Pericardium fibroblast (primary cell): Measurements from ENCODE around the gene FAM221B. TPM values are rescaled to one million over a fixed set of nuclear protein-coding genes. Genes with fewer than 3 reads are reported as not detected.

Experiments used
- total RNA-seq: library from RNA; depleted of rRNA; stranded (reverse); fragments of >200 nt; gene quantifications from 2 replicates; pipeline ENCODE4 v1.2.3, GENCODE V29; 2015

Gene FAM221B, protein sequence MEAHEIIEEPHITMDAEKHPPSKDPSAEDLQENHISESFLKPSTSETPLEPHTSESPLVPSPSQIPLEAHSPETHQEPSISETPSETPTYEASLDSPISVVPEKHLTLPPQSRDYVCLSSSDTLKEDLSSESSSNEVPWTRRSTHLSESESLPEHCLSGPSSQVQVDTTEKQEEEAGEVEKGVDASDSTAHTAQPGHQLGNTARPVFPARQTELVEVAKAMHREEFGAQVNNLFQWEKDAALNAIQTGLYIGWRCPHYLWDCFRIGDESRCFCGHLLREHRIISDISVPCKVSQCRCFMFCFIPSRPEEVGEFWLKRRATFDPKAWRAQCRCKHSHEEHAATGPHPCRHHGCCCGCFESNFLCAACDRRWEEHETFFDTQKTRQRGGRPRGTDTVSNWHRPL
- total RNA-seq = not detected in 2 replicates

GRCh38 chr9:35828716-35829083, at the start of gene FAM221B:
Gene FAM221B, minus strand, starts transcription at chr9:35828732. Its CDS starts 2,571 bp downstream, at chr9:35826161.

GRCh38 chr9:35870351-35870923, 41.9 kb upstream of the FAM221B start, which contains the start of gene OR13J1:
Gene OR13J1, minus strand, starts transcription at chr9:35870401. Its CDS starts 0 bp downstream, at chr9:35870401.

GRCh38 chr9:35829084-35829763, 692 bp upstream of the FAM221B start, which contains the start of gene TMEM8B:
Gene TMEM8B, plus strand, starts transcription at chr9:35829228. Its CDS starts 220 bp downstream, at chr9:35829448.

GRCh38 chr9:35814841-35815543, 13.5 kb downstream of the FAM221B start, which contains the start of gene HINT2:
Gene HINT2, minus strand, starts transcription at chr9:35815042. Its CDS starts 63 bp downstream, at chr9:35814979.

DNA sequence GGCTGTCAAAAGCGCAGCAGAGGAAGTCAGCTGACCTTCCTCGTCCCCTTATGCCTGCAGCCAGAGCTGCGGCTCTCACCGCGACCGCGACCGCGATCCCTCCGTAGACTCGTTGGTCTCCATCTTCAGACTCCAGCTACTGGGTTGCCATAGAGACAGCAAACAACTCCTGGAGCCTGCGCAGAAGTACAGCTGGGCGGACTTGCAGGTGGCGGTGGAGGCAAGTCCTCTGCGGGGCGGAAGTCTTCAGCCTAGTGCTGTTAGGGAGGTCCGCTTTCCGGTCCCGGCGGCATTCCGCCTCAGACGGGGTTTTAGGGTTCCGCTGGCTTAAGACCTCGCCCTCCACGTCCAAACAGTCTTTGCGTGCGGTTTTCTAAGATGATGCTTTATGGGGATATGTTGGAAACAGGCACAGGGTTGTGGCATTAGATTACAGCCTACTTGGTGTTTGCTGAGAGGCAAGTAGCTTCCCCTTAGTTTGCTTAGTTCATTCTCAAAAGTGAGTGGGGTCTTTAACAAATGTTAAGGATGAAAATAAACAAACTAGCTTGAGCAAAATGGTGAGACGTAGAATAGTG, 16.4 kb downstream of the FAM221B start, which contains the start of gene SPAG8:
Gene SPAG8 (minus strand): TSS at position 238 of the 578 bp plus-strand sequence. CDS start 115 bp downstream, at position 123.

GRCh38 chr9:35791297-35791921, 37.1 kb downstream of the FAM221B start, which contains the start of gene NPR2:
Gene NPR2, plus strand, starts transcription at chr9:35791591. Its CDS starts 818 bp downstream, at chr9:35792409.

Other genes with a start within 250 kb of the FAM221B start
- gene TESK1, start 223.5 kb downstream of the FAM221B start, total RNA-seq = 20.8 and 31.1 TPM in 2 replicates
- 1.6 and 2.2 TPM in 2 replicates for gene CD72, start 210.3 kb downstream of the FAM221B start, total RNA-seq
- not detected in 2 replicates for gene SIT1, start 177.8 kb downstream of the FAM221B start, total RNA-seq
- gene RMRP, start 170.7 kb downstream of the FAM221B start, total RNA-seq = 6,385 and 12,356 TPM in 2 replicates
- gene CCDC107, start 170.4 kb downstream of the FAM221B start, total RNA-seq = 18.2 and 31.6 TPM in 2 replicates
- 0.23 and 1.5 TPM in 2 replicates for gene ARHGEF39, start 163.5 kb downstream of the FAM221B start, total RNA-seq
- gene CA9, start 154.8 kb downstream of the FAM221B start, total RNA-seq = 0.77 and 2.9 TPM in 2 replicates
- gene TPM2, start 138.8 kb downstream of the FAM221B start, total RNA-seq = 655 and 1,286 TPM in 2 replicates
- 204 and 344 TPM in 2 replicates for gene TLN1, start 96.5 kb downstream of the FAM221B start, total RNA-seq
- gene CREB3, start 96.1 kb downstream of the FAM221B start, total RNA-seq = 50.4 and 62.5 TPM in 2 replicates
- 18.2 and 22.5 TPM in 2 replicates for gene GBA2, start 79.5 kb downstream of the FAM221B start, total RNA-seq
- gene RGP1, start 79.4 kb downstream of the FAM221B start, total RNA-seq = 11.3 and 14.5 TPM in 2 replicates
- not detected in 2 replicates for gene MSMP, start 74.5 kb downstream of the FAM221B start, total RNA-seq
- 13.5 and 17.3 TPM in 2 replicates for gene NPR2, start 37.1 kb downstream of the FAM221B start, total RNA-seq
- gene SPAG8, start 16.5 kb downstream of the FAM221B start, total RNA-seq = 0.09 and 0.82 TPM in 2 replicates
- 14.8 and 17.4 TPM in 2 replicates for gene HINT2, start 13.7 kb downstream of the FAM221B start, total RNA-seq
- 5.8 and 6.0 TPM in 2 replicates for gene TMEM8B, start 496 bp upstream of the FAM221B start, total RNA-seq
- not detected in 2 replicates for gene OR13J1, start 41.7 kb upstream of the FAM221B start, total RNA-seq
- gene HRCT1, start 77.5 kb upstream of the FAM221B start, total RNA-seq = 1.4 and 3.3 TPM in 2 replicates
- 1.3 TPM in 1 of 2 replicates, not detected in the other for gene SPAAR, start 80.8 kb upstream of the FAM221B start, total RNA-seq
- not detected in 2 replicates for gene OR2S2, start 129.4 kb upstream of the FAM221B start, total RNA-seq
- gene RECK, start 208.2 kb upstream of the FAM221B start, total RNA-seq = 34.8 and 44.2 TPM in 2 replicates